H1 (cell line): ENCODE results near the gene EVI5. TPM values are rescaled to one million over a fixed set of nuclear protein-coding genes. Genes with fewer than 3 reads are reported as not detected.

ENCODE experiments used
- CTCF ChIA-PET: fragments of 300-600 bp; sonication (Branson Sonifier 250); formaldehyde crosslinking; loops from one replicate; lab custom pipeline; 2021; ENCODE audit not compliant: partially characterized antibody; lab: Charles Lee
- POLR2A ChIA-PET: fragments of 300-600 bp; sonication (Branson Sonifier 250); formaldehyde crosslinking; loops from one replicate; lab custom pipeline; 2021; ENCODE audit warnings: inconsistent platforms; ENCODE audit not compliant: partially characterized antibody; lab: Charles Lee
- DNase-seq, 2 experiments: peaks; one replicate each; pipeline versions ENCODE4 v3.0.0 to v3.0.0-alpha.2; 2010 to 2022; ENCODE audit warnings: low spot score in 2 of 2, low read depth in 1 of 2, mixed read lengths in 1 of 2
- FAIRE-seq: peaks from 2 replicates; lab custom pipeline; 2011; peaks lifted over from hg19 to GRCh38; lab: Jason Lieb, UNC
- H2AFZ ChIP-seq: 2 replicates; pipeline ENCODE4 v1.8.1; 2012; ENCODE audit warnings: low read length, inconsistent platforms
- H2AK5ac ChIP-seq: 2 replicates; pipeline ENCODE4 v1.6.1; 2013; ENCODE audit warnings: low read depth, low read length
- H2BK120ac ChIP-seq: replicated peaks from 2 replicates; pipeline ENCODE3; 2013; ENCODE audit warnings: low read depth, low read length, inconsistent platforms
- H2BK12ac ChIP-seq: 2 replicates; pipeline ENCODE4 v1.6.1; 2013; ENCODE audit warnings: low read depth, low read length
- H2BK15ac ChIP-seq: 2 replicates; pipeline ENCODE4 v1.6.1; 2013; ENCODE audit warnings: low read length
- H2BK20ac ChIP-seq: 2 replicates; pipeline ENCODE4 v1.6.1; 2013; ENCODE audit warnings: low read length
- H2BK5ac ChIP-seq: 2 replicates; pipeline ENCODE4 v1.6.1; 2013; ENCODE audit warnings: low read depth, low read length
- H3K14ac ChIP-seq: 2 replicates; pipeline ENCODE4 v1.6.1; 2013; ENCODE audit warnings: inconsistent platforms; ENCODE audit not compliant: insufficient read length
- H3K18ac ChIP-seq: 2 replicates; pipeline ENCODE4 v1.6.1; 2013; ENCODE audit warnings: low read length; ENCODE audit errors: extremely low read depth
- H3K23ac ChIP-seq: 2 replicates; pipeline ENCODE4 v1.6.1; 2013; ENCODE audit warnings: inconsistent platforms; ENCODE audit not compliant: insufficient read length
- H3K23me2 ChIP-seq: 2 replicates; pipeline ENCODE4 v1.6.1; 2013; ENCODE audit warnings: low read depth, low read length
- H3K27ac ChIP-seq: 2 replicates; pipeline ENCODE4 v1.6.1; 2011; ENCODE audit warnings: low read depth, low read length, inconsistent platforms
- H3K27me3 ChIP-seq, 4 experiments: replicated peaks in 1 of 4; 1 replicate in 1 of 4; 2 replicates in 3 of 4; pipeline versions ENCODE4 v1.6.1 to v1.8.1; 2011 to 2013; ENCODE audit warnings: low read length in 3 of 4, mild to moderate bottlenecking in 3 of 4, inconsistent platforms in 2 of 4, mixed read lengths in 2 of 4, moderate library complexity in 1 of 4; ENCODE audit not compliant: control insufficient read depth in 3 of 4, insufficient read depth in 3 of 4; ENCODE audit errors: extremely low read depth in 1 of 4
- H3K36me3 ChIP-seq, 4 experiments: 2 replicates each; pipeline versions ENCODE4 v1.6.1 to v1.8.1; 2011 to 2013; ENCODE audit warnings: mild to moderate bottlenecking in 4 of 4, low read length in 3 of 4, moderate library complexity in 2 of 4, control low read depth in 1 of 4, inconsistent platforms in 1 of 4; ENCODE audit not compliant: insufficient read depth in 4 of 4, control insufficient read depth in 2 of 4
- H3K4ac ChIP-seq: replicated peaks from 2 replicates; pipeline ENCODE3; 2013; ENCODE audit warnings: low read length, low read depth, mixed read lengths, inconsistent platforms; ENCODE audit not compliant: insufficient read length
- H3K4me1 ChIP-seq, 4 experiments: replicated peaks in 1 of 4; 1 replicate in 1 of 4; 2 replicates in 3 of 4; pipeline versions ENCODE4 v1.6.1 to v1.8.1; 2011 to 2013; ENCODE audit warnings: low read length in 3 of 4, inconsistent platforms in 2 of 4, mixed read lengths in 1 of 4; ENCODE audit not compliant: insufficient read depth in 4 of 4, control insufficient read depth in 3 of 4
- H3K4me2 ChIP-seq, 2 experiments: 2 replicates each; pipeline versions ENCODE4 v1.6.1 to v1.8.1; 2011 to 2013; ENCODE audit warnings: low read depth in 2 of 2, low read length in 2 of 2, control low read depth in 1 of 2, inconsistent platforms in 1 of 2, mild to moderate bottlenecking in 1 of 2; ENCODE audit not compliant: insufficient read depth in 1 of 2
- H3K4me3 ChIP-seq, 4 experiments: fragments of 200-600, 300-600 bp in 1 of 4; sonication (generic), shearing (Covaris generic), sonication (Bioruptor Twin) in 1 of 4; 2 replicates each; pipeline versions ENCODE4 v1.5.1 to v1.8.1; 2011 to 2016; ENCODE audit warnings: low read length in 4 of 4, low read depth in 3 of 4, control low read depth in 2 of 4, inconsistent platforms in 2 of 4, mild to moderate bottlenecking in 2 of 4, mixed read lengths in 1 of 4, moderate library complexity in 1 of 4; ENCODE audit not compliant: insufficient read depth in 2 of 4; ENCODE audit errors: extremely low read depth in 1 of 4
- H3K56ac ChIP-seq: replicated peaks from 2 replicates; pipeline ENCODE3; 2013; ENCODE audit warnings: low read depth, mild to moderate bottlenecking, mixed read lengths, low read length, inconsistent platforms; ENCODE audit not compliant: insufficient read length
- H3K79me1 ChIP-seq: 2 replicates; pipeline ENCODE4 v1.6.1; 2013; ENCODE audit warnings: low read depth, low read length, control low read depth
- H3K79me2 ChIP-seq, 2 experiments: 2 replicates each; pipeline versions ENCODE4 v1.6.1 to v1.8.1; 2012 to 2013; ENCODE audit warnings: low read length in 2 of 2, mild to moderate bottlenecking in 2 of 2, inconsistent platforms in 1 of 2; ENCODE audit not compliant: insufficient read depth in 2 of 2, control insufficient read depth in 1 of 2
- H3K9ac ChIP-seq, 4 experiments: replicated peaks in 1 of 4; 1 replicate in 1 of 4; 2 replicates in 3 of 4; pipeline versions ENCODE4 v1.6.1 to v1.8.1; 2011 to 2013; ENCODE audit warnings: low read depth in 3 of 4, low read length in 3 of 4, control low read depth in 2 of 4, mild to moderate bottlenecking in 2 of 4, moderate library complexity in 2 of 4, inconsistent platforms in 1 of 4; ENCODE audit errors: extremely low read depth in 1 of 4
- H3K9me3 ChIP-seq, 2 experiments: 2 replicates each; pipeline versions ENCODE4 v1.6.1 to v1.8.1; 2012 to 2013; ENCODE audit warnings: mild to moderate bottlenecking in 2 of 2, moderate library complexity in 2 of 2, control low read depth in 1 of 2, inconsistent platforms in 1 of 2, low read depth in 1 of 2, low read length in 1 of 2, mixed read lengths in 1 of 2; ENCODE audit not compliant: insufficient read depth in 2 of 2
- H4K20me1 ChIP-seq, 2 experiments: replicated peaks in 1 of 2; 2 replicates each; pipeline versions ENCODE3 to v1.8.1; 2011 to 2013; ENCODE audit warnings: inconsistent platforms in 2 of 2, low read length in 2 of 2, mild to moderate bottlenecking in 1 of 2; ENCODE audit not compliant: insufficient read depth in 2 of 2, control insufficient read depth in 1 of 2
- H4K5ac ChIP-seq: 2 replicates; pipeline ENCODE4 v1.6.1; 2013; ENCODE audit warnings: low read length, low read depth, mixed read lengths, inconsistent platforms; ENCODE audit not compliant: insufficient read length
- H4K8ac ChIP-seq: 2 replicates; pipeline ENCODE4 v1.8.0; 2013; ENCODE audit warnings: mild to moderate bottlenecking, moderate library complexity, low read length, inconsistent platforms; ENCODE audit not compliant: insufficient read depth; ENCODE audit errors: extremely low read depth
- H4K91ac ChIP-seq: replicated peaks from 2 replicates; pipeline ENCODE3; 2013; ENCODE audit warnings: low read length, mixed read lengths, inconsistent platforms; ENCODE audit not compliant: insufficient read length
- BCL11A ChIP-seq, 2 experiments: IDR thresholded peaks; one replicate each; pipeline ENCODE4 v1.6.1; 2011; ENCODE audit warnings: low read depth in 2 of 2, low read length in 2 of 2, mild to moderate bottlenecking in 2 of 2
- CBX8 ChIP-seq: fragments of 300-800, 300-1000 bp; sonication (generic); IDR thresholded peaks from 2 replicates; pipeline ENCODE4 v1.7.1; 2016; ENCODE audit warnings: low read depth, low read length, borderline replicate concordance
- CEBPB ChIP-seq: IDR thresholded peaks from 2 replicates; pipeline ENCODE4 v1.6.1; 2012; ENCODE audit warnings: low read depth, low read length
- EZH2 ChIP-seq: fragments of 200-600 bp; sonication (generic); IDR thresholded peaks from 2 replicates; pipeline ENCODE4 v1.7.1; 2012; ENCODE audit warnings: low read depth, mild to moderate bottlenecking, moderate library complexity, low read length, inconsistent platforms; ENCODE audit not compliant: severe bottlenecking
- FOSL1 ChIP-seq: IDR thresholded peaks from 2 replicates; pipeline ENCODE4 v1.6.1; 2011; ENCODE audit warnings: mild to moderate bottlenecking, low read depth, low read length, moderate library complexity; ENCODE audit not compliant: insufficient read depth
- HDAC2 ChIP-seq, 2 experiments: fragments of 300-600 bp in 1 of 2; sonication (generic) in 1 of 2; IDR thresholded peaks; 2 replicates each; pipeline ENCODE4 v1.6.1; 2011 to 2012; ENCODE audit warnings: low read depth in 2 of 2, low read length in 2 of 2, mild to moderate bottlenecking in 2 of 2, moderate library complexity in 2 of 2, borderline replicate concordance in 1 of 2, inconsistent platforms in 1 of 2
- JUN ChIP-seq: IDR thresholded peaks from 2 replicates; pipeline ENCODE4 v1.6.1; 2011; ENCODE audit warnings: low read depth, mild to moderate bottlenecking, improper control_type of control experiment, low read length
- NANOG ChIP-seq: IDR thresholded peaks from 2 replicates; pipeline ENCODE4 v1.6.1; 2011; ENCODE audit warnings: low read length, low read depth, mild to moderate bottlenecking, inconsistent platforms; ENCODE audit not compliant: insufficient read depth, poor library complexity, severe bottlenecking
- POU5F1 ChIP-seq: IDR thresholded peaks from 2 replicates; pipeline ENCODE4 v1.6.1; 2011; ENCODE audit warnings: low read depth, mild to moderate bottlenecking, low read length, moderate library complexity
- RAD21 ChIP-seq, 2 experiments: IDR thresholded peaks in 1 of 2; conservative IDR thresholded peaks in 1 of 2; 2 replicates each; pipeline ENCODE4 v1.6.1; 2011; ENCODE audit warnings: low read depth in 2 of 2, low read length in 2 of 2, improper control_type of control experiment in 1 of 2, inconsistent platforms in 1 of 2, mild to moderate bottlenecking in 1 of 2, moderate library complexity in 1 of 2
- SP2 ChIP-seq: IDR thresholded peaks from 2 replicates; pipeline ENCODE4 v1.6.1; 2012; ENCODE audit warnings: mild to moderate bottlenecking, low read length, inconsistent platforms
- USF2 ChIP-seq: IDR thresholded peaks from 2 replicates; pipeline ENCODE4 v1.6.1; 2011; ENCODE audit warnings: low read length, improper control_type of control experiment
- polyA plus RNA-seq, 7 experiments: library from polyadenylated mRNA; depleted of rRNA in 3 of 7; stranded (reverse) in 5 of 7; unstranded in 2 of 7; fragments of >200 nt in 5 of 7; fragments of 200-250 nt in 2 of 7; gene quantifications; 1 replicate in 5 of 7; 2 replicates in 1 of 7; 4 replicates in 1 of 7; pipeline versions ENCODE4 v1.2.1 to v1.2.3, GENCODE V29; 2011 to 2013; ENCODE audit warnings: missing spikeins in 2 of 7, mixed read lengths in 2 of 7
- total RNA-seq: library from RNA; stranded (reverse); fragmentation: NEBNext Ultra II Directional; extraction: Animal tissue kit (Norgen Biotek cat#: 25700); gene quantifications from 2 replicates; pipeline ENCODE4 v1.2.1, GENCODE V29; 2021

Gene EVI5
- total and polyA plus RNA-seq, 2 of the 8 experiments (the other 6 are each of a cell fraction or from before 2014, with no cell fraction given): 1.7 to 13.7 TPM

GRCh38 chr1:92638498-92638897 lies 146.4 kb downstream of the EVI5 start:
- Histone ChIP-seq H2AK5ac (no peak overlapping the region), H3K9ac (no peak overlapping the region), H2BK15ac (no peak overlapping the region), H3K4me1 (no peaks in the 10 kb centered on the region), H3K4ac (no peak overlapping the region), H3K27ac (no peak overlapping the region), H2AFZ (no peak overlapping the region), H2BK12ac (no peak overlapping the region), H4K91ac (no peak overlapping the region), H3K23me2 (no peaks in the 10 kb centered on the region), H3K79me2 (no peaks in the 10 kb centered on the region), H3K4me2 (no peak overlapping the region), H3K56ac (no peak overlapping the region), H3K9me3 (peaks cover 0 to 6% of the 10 kb centered on the region in 2 experiments; a peak in 1 of 4 replicates), H4K5ac (no peak overlapping the region), H3K14ac (no peak overlapping the region), H4K20me1 (no peaks in the 10 kb centered on the region), H2BK5ac (no peak overlapping the region), H3K36me3 (peaks cover 0 to 4% (median 0%) of the 10 kb centered on the region in 4 experiments; a peak in 1 of 8 replicates), H2BK20ac (no peak overlapping the region), H3K79me1 (no peaks in the 10 kb centered on the region), H4K8ac (no peak overlapping the region), H3K4me3 (no peak overlapping the region), H3K23ac (no peak overlapping the region), H3K27me3 (no peaks in the 10 kb centered on the region), H3K18ac (no peak overlapping the region), H2BK120ac (no peak overlapping the region)
- FAIRE-seq (no peak), DNase-seq (no peak)
- ChIA-PET CTCF (no interaction called here), POLR2A (no interaction called here)
- TF ChIP-seq CEBPB (no peak), BCL11A (IDR thresholded peaks at IDR 0.05; ENCODE audit: low read depth in 2 of 2, low read length in 2 of 2) (no peak), HDAC2 (IDR thresholded peaks at IDR 0.05; ENCODE audit: borderline replicate concordance in 1 of 2, low read depth in 2 of 2, low read length in 2 of 2) (no peak), CBX8 (no peak), USF2 (no peak), EZH2 (no peak), RAD21 (IDR thresholded peaks at IDR 0.05 in 1 of 2, conservative IDR thresholded peaks at IDR 0.05 in 1 of 2; ENCODE audit: low read depth in 2 of 2, low read length in 2 of 2) (no peak), POU5F1 (no peak), NANOG (no peak), SP2 (no peak), FOSL1 (no peak), JUN (no peak)
